Activated T-helper 9 cell treated with anti-CD3 and anti-CD28 coated beads, Interleukin-2, amount 50 U/mL, for 16 hours (primary cell): ENCODE data around the gene ABHD12.

ENCODE experiments used
- DNase-seq: peaks from one replicate; pipeline ENCODE4 v3.0.0-alpha.2; 2020; ENCODE audit warnings: low read depth

ABHD12 gene

GRCh38 chr20:25289886-25290597 lies 100.6 kb downstream of the ABHD12 start:
- no peak for DNase-seq

DNA sequence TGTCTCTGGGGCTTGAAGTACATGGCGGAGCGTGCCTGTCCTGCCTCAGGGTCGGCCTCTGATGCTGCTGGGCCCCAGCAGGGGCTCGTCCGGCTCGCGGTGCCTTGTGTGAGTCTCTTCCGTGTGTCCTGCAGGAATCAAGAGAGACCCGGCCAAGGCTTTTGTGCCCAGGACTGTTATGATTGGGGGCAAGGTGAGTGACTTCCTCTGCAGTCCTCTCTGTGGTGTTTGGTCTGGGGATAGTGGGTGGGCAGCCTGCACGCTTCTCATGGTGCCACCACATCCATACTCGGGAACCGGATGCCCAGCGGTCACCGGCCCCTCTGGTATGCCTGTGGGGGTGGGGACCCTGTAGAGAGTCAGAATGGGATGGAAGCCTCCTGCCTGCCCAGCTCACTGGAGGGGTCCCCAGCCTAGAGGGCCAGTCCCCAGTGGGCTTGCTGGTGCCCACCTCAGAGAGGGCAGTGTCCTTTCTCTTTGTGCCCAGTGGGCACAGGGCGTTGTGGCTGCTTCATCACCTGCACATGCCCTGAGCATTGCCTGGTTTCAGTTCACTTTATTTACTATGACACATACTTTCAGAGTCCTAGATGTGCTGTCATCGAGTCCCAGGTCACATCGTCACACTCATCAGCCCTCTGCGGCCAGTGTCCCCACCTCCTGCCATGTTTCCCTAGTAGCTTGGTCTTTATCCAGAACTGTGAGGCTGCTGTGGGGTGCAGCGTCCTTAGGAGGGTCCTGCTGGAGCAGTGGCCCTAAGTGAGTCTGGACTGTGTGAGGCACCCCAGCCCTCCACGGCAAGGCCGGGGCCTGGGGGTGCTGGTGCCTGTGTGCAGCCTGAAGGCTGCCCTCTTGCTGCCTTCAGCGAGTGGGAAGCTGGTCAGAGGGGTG lies 102.1 kb downstream of the ABHD12 start:
- DNase-seq, result no peak

DNA sequence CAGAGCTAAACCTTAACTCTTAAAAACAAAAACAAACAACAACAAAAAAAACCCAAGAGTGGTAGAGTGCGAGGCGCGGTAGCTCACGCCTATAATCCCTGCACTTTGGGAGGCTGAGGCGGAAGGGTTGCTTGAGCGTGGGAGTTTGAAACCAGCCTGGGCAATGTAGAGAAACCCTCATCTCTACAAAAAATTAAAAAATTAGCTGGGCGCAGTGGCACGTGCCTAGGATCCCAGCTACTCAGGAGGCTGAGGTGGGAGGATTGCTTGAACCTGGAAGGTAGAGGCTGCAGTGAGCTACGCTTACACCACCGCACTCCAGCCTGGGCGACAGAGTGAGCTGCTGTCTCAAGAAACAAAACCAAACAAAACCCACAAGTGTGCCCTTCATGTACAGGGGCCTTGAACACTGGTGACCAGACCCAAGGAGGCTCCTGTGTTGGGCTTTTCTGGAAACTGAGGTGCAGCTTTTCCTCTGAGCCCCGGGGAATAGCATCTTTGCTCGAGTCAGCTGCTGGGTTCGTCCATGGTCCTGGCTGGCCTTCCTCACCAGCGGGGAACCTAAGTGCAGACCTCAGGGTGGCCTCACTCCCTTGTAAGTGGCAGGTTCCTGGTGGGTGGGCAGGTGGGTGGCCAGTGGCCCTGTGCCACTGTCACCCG lies 102.9 kb downstream of the ABHD12 start:
- DNase-seq, result no peak

DNA sequence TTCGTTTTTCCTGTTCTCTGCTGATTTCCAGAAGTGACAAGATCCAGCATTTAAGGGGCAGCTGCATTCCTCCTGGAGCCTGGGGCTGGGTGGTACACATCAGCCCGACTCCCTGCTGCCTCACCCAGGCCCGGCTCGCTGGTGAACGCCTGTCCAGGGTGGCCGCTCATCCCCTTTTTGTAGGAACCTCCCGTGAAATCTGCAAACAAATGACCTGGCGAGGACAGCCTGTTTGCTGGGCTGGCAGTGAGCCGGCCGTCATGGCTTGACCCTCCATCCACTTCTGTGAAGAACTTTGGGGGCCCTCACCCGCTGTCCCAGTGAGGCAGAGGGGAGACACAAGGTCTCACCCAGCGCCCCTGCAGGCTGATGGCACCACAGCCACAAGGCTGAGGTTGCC lies 103.7 kb downstream of the ABHD12 start:
- no peak for DNase-seq

DNA sequence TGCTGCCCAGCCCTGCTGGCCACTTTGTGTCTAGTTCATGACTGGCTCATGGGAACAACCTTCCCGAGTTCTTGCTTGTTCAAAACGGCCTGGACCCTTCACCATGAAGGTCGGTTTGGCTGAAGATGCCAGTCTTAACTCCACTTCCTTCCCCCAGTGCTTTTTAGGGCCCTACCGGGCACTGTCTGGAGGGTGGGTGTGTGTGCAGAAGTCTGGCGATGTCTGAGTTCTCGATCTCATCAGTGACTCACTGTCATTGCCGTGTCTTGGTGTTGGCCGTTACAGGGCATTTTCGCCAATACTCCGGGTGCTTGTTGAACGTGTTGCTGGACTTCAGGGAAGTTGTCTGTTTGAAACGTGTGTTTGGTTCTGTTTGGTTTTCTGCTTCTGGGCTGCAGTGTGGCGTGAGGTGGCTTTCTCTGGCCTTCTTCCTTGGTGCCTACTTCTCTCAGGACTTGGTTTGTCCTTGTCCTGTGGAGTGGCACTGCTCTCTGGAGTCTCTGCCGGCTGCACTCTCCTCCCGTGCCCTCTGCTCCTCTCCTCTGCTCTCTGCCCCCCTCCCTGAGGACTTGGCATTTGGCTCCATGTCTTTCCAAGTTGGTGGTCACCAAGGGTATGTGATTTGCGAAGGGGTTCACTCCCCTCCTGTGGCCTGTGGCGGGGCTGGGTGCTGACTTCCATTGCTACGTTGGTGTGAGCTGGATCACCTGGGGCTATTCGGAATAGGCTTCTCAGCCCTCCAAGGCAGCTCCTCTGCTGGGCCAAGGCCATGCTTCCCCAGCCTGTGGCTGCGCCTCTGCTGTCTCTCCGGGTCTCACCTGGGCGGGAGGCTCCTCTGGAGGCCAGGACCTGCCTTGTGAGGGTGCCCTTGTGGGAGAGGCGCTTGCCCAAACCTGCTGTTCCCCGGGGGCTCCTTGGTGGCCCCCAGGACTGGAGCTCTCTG lies 104.5 kb downstream of the ABHD12 start:
- no peak for DNase-seq

DNA sequence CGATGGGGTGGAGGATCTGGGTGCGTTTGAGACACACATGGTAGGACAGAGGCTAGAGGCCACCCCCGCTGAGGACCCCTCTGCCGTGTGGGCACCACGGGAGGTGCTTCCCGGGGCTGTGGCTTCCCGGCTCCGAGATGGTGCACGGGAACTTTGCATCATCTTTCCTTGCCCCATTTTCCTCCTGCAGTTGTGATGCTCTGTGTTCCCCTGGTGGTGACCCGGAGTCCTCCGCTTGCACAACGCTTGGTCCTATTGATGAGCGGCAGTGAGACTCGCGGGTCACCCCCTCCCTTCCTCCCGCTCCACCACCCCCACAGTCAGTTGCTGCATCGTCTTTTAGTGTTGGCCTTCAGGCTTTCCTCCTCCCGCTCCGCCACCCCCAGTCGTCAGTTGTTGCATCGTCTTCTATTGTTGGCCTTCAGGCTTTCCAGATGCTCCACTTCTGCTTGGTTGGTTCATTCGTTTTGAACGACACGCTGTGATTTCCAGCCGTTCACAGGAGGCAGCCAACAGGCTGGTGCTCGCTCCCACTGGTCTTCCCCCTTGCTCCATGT lies 105.5 kb downstream of the ABHD12 start:
- DNase-seq, result no peak

- DNase-seq, result no peak
Observed at GRCh38 chr20:25284131-25284601, 106.5 kb downstream of the ABHD12 start.

DNA sequence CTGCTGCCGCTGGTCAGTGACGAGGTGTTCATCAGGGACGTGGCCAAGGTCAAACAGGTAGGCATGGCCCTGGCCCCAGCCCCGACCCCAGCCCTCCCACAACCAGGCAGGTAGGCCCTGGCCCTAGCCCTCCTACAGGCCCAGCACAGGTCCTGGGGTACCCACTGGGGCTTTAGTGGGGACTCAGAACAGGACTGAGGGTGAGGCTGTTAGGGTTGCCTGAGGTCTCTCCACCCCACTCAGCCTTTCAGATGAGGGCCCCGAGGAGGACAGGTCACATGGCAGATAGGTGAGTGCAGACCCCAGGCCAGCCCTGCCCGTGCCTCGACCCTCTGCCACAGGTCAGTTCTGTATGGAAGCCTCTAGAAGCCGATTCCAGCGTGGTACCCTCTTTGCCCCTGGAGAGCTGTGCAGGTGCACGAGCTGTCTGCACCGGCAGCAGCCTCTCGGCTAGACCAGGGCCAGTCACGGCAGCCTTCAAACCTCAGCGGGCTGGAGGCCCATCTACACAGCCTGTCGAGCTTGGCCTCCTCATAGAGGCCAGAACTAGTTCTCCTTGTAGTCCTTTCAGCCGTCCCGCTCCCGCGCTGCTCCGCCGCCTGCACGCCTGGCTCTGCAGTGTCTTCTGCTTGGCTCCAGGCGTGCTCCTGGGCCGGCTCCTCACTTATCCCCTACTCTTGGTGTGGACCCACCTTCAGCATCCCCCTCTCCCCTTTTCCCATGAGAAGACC lies 107.2 kb downstream of the ABHD12 start:
- DNase-seq, result no peak

DNA sequence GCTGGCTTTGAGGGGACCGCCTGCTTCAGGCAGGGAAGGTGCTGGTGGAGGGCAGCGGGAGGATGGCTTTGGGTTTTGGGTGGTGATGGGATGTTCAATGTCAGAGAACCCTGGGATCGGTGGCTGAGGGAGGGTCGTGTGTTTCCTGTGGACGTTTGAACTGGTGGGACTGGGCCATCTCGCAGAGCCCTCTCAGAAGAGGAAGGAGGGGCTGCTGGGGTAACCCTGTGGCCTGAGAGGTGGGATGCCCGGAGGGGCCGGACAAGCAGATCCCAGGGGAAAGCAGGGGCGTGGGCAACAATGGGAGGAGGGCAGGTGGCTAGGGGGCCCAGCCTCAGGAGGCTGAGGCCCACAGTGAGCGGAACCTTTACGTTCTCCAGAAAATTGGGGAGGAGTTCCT lies 107.8 kb downstream of the ABHD12 start:
- no peak for DNase-seq

DNA sequence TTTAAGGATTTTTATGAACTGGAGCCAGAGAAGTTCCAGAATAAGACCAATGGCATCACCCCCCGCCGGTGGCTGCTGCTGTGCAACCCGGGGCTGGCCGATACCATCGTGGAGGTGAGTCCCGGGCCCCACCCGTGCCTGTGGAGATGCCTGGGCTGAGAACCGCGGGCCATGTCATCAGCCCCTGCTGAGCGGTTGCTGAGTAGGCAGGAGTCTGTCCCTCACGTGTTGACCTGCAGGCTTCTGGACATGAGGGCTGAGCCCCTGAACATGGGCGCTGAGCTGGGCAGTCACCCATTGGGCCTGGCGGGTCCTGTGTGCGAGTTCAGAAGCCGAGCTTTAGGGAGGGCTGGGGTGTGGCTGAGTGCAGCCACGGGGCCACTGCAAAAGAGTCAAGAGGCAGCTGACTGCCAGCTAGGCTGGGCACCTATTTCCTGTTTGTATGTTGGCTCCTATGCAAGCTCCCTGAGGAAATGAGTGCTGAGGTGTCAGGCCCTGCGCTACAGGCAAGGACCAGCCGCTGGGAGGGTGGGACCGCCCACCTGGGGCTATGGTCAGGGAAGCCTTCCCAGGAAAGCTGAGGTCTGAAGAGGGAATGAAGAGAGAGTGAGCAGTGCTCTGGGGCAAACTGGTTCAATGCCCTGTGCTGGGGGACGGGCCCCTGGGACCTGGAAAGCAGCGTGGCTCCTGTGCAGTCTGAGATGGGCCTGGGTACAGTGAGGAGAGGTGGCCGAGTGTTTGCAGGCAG lies 108.4 kb downstream of the ABHD12 start:
- DNase-seq, result no peak

DNA sequence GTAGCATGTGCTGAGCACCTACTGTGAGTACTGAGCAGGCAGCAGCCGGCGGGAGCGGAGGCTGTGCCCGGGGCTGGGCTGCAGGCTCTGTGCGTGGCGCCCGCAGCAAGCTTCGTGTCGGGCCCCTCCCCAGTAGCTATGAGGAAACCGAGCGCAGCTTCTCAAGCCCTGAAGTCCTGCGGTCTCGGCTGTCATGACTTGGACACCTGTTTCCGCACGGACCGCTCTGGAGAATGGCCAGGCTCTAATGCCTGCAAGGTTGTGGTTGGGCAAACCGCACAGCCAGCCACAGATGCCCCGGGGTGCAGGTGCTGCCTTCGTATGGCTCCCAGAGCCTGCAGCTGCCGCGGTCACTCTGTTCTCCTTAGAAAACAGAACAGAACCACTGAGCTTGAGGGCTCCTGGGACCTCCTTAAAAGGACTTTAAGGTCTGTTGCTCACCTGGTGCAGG lies 109.1 kb downstream of the ABHD12 start:
- DNase-seq, result no peak

DNA sequence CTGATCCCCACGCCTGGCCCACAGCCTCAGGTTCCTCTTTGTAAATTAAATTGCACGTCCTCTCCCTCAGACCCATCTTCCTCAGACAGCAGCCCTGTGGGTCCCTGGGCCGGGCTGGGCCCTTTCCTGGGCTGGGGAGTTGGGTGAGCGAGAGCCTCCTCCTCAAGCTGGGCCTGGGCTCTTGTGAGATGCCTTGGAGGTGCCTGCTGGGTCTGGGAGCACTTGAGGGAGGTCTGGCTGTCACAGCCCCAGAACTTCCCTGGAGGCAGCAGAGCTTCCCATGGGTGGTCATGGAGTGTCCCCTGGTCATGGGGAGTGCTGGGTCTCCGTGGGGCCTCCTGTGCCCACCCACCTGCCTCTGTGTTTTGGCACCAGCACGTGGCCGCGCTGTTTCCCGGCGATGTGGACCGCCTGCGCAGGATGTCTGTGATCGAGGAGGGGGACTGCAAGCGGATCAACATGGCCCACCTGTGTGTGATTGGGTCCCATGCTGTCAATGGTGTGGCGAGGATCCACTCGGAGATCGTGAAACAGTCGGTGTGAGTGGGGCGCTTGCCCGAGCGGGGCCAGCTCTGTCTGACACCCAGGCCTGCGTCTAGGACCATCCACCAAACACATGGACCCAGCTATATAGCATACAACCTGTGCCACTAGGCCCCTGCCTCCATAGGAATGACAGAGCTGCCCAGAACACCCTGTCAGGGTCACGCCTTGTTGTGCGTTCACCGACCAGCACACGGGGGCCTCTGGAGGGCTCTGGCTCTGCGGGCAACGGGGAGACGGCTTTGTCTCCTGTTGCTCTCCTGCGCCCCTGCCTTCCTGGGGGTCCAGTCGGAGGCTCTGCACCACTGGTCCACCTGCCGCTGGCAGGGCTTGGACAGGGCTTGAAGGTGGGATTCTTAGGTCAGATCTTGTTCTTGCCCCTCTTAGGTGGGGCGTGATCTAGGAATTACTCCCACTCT lies 109.8 kb downstream of the ABHD12 start:
- DNase-seq, result no peak

- no peak for DNase-seq
Observed at GRCh38 chr20:25280051-25280573, 110.5 kb downstream of the ABHD12 start.

- DNase-seq, result no peak
Observed at GRCh38 chr20:25279403-25279802, 111.2 kb downstream of the ABHD12 start.

DNA sequence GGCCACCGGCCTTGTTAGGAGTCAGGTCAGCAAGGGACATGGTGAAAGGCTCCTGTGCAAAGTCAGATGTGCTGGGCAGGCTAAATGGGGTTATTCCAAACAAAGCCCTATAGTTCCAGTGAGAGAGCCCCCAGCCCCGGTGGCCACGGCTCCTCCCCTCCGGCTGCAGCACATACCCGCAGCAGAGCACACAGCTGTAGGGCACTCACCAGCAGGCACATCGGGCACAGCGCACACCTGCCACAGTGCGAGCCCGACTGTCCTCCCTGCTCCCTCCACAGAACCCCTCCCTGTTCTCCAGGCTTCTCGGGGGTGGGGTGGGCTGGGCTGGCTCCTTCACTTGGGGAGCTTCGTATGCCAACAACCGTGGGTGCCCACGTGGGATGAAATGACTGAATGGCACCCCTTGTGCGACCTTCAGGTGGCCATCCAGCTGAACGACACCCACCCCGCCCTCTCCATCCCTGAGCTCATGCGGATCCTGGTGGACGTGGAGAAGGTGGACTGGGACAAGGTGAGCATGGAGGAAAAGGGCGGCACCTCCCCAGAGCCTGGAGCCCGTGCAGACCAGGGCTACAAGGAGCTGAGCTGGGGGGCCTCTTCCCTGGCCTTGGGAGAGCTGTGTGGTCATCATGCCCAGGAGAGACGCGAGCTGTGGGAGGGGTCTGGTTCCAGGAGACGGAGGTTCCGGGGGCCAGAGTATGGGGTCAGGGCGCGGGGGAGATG lies 111.8 kb downstream of the ABHD12 start:
- DNase-seq, result no peak

DNA sequence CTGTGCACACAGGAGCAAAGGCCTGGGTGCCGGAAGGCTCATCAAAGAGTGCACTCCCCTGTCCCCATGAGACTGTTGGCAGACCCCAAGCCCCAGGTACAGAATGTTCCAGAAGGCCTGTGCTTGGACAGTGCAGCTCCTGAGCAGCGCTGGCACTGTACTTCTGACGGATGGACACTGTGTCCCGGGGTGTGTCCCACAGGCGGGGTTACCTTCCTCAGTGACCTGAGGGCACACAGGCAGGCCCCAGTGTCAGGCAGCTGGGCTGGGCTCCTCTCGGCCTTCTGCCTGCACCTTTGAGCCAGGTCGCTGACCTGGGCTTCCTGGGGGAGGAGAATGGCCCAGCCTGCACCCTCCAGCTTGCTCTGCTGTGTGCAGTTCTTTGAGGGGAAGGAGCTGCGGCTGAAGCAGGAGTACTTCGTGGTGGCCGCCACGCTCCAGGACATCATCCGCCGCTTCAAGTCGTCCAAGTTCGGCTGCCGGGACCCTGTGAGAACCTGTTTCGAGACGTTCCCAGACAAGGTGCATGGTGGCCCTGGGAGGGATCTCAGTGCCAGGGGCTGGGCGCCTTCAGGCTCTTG lies 112.6 kb downstream of the ABHD12 start:
- DNase-seq, result no peak
